ENCODE data around the gene NFE2L3.
"Not testable (repeated sequence)": the region's sequence is repeated elsewhere in the genome, so short reads cannot be mapped to it uniquely, and the experiment has no call there.

NFE2L3 gene

DNA sequence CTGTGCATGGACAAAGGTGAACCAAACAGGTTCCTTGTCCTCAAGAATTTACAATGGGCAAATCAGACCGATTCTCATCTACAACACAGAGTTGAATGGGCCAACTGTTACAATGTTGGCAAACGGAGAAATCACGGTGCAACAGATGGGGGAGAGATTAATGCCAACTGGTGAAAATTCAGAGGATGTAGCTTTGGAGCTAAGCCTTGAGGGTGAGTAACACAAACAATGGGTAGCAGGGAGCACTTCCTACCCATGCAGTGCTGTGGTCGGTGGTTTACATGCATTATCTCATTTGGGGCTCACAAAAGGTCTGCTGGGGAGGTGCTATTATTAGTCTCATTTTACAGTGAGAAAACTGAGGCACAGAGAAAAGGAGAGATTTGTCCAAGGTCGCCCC is 902 bp upstream of the NFE2L3 start:
- TF ChIP-seq POLR2AphosphoS5 (IDR thresholded peaks at IDR 0.05; ENCODE audit: borderline replicate concordance, low read depth, low read length) (no peak), EZH2 (IDR thresholded peaks at IDR 0.05) (no peak), FOXP2 (optimal IDR thresholded peaks at IDR 0.05; ENCODE audit: control extremely low read depth, extremely low read length, insufficient read depth) (no peak)
- Histone ChIP-seq H3K27ac (no peak overlapping the region), H3K36me3 (ENCODE audit: insufficient read depth, low read length) (no peaks in the 10 kb centered on the region), H3K9me3 (ENCODE audit: low read depth, low read length) (no peaks in the 10 kb centered on the region), H3K4me3 (no peak overlapping the region), H3K9ac (ENCODE audit: insufficient read length) (no peak overlapping the region)
- no peak for DNase-seq (ENCODE audit: low read depth, low spot score)

DNA sequence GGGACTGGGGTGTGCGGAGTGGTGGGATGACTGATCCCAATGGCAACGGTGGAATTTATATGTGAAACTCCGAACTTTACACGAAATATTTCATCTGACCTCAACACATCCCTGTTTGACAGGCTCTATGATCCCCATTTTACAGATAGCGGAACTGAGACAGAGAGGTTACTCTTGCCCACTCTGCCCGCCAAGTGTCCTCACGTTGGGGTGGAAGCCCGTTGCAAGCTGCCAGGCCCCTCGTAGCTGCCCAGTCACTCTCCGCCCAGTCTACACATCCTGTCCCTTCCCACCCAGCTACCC is 397 bp upstream of the NFE2L3 start:
- Histone ChIP-seq H3K36me3 (ENCODE audit: insufficient read depth, low read length) (no peaks in the 10 kb centered on the region), H3K9ac (ENCODE audit: insufficient read length) (peak overlapping the region; percentile 59), H3K4me3 (peak overlapping the region; percentile 77), H3K9me3 (ENCODE audit: low read depth, low read length) (no peaks in the 10 kb centered on the region), H3K27ac (no peak overlapping the region)
- DNase-seq (ENCODE audit: low read depth, low spot score): no peak
- no peak for TF ChIP-seq FOXP2 (optimal IDR thresholded peaks at IDR 0.05; ENCODE audit: control extremely low read depth, extremely low read length, insufficient read depth)
- no peak for TF ChIP-seq EZH2 (IDR thresholded peaks at IDR 0.05)
- TF ChIP-seq POLR2AphosphoS5 (IDR thresholded peaks at IDR 0.05; ENCODE audit: borderline replicate concordance, low read depth, low read length): no peak

GRCh38 chr7:26152782-26153240 is 813 bp downstream of the NFE2L3 start:
- H3K9ac ChIP-seq (ENCODE audit: insufficient read length); H3K27ac ChIP-seq; DNase-seq (ENCODE audit: low read depth, low spot score): not testable (repeated sequence)

DNA sequence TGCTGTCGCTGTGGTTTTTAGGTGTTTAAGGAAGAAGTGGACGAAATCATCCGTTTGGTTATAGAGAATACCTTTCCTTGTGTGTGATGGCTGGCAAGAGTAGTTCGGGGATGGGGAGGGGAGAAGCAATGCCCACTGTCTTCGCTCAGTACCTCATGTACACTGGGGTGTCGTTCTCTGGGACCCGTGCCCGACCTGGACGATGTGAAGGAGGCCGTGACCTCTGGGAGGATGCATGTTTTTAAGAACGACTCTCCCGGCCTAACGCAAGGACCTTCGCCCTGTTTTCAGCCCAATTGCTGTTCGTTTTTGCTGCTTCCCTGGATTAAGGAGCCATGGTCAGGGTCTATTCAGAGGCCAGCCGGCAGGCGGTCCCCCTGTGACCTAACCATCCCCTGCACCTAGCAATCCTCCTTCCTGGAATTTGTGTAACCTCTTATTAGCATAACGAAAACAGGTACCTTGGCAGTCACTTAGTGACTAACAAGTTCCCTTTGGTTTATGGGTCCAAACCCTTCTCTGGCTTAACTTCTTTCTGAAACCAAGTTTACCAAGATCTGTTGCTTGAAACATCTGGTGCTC is 1.3 kb downstream of the NFE2L3 start:
- DNase-seq (ENCODE audit: low read depth, low spot score): no peak
- Histone ChIP-seq H3K36me3 (ENCODE audit: insufficient read depth, low read length) (no peaks in the 10 kb centered on the region), H3K9ac (ENCODE audit: insufficient read length) (no peak overlapping the region), H3K27ac (no peak overlapping the region), H3K4me3 (peak overlapping the region; percentile 49), H3K9me3 (ENCODE audit: low read depth, low read length) (no peaks in the 10 kb centered on the region)
- TF ChIP-seq POLR2AphosphoS5 (IDR thresholded peaks at IDR 0.05; ENCODE audit: borderline replicate concordance, low read depth, low read length): no peak
- no peak for TF ChIP-seq EZH2 (IDR thresholded peaks at IDR 0.05)
- no peak for TF ChIP-seq FOXP2 (optimal IDR thresholded peaks at IDR 0.05; ENCODE audit: control extremely low read depth, extremely low read length, insufficient read depth)

More at GRCh38 chr7:26152782-26153240, 813 bp downstream of the NFE2L3 start:
- H3K4me3 ChIP-seq: peak overlapping the region; percentile 77
- not testable (repeated sequence) for H3K36me3 ChIP-seq (ENCODE audit: insufficient read depth, low read length); H3K9me3 ChIP-seq (ENCODE audit: low read depth, low read length)

DNA sequence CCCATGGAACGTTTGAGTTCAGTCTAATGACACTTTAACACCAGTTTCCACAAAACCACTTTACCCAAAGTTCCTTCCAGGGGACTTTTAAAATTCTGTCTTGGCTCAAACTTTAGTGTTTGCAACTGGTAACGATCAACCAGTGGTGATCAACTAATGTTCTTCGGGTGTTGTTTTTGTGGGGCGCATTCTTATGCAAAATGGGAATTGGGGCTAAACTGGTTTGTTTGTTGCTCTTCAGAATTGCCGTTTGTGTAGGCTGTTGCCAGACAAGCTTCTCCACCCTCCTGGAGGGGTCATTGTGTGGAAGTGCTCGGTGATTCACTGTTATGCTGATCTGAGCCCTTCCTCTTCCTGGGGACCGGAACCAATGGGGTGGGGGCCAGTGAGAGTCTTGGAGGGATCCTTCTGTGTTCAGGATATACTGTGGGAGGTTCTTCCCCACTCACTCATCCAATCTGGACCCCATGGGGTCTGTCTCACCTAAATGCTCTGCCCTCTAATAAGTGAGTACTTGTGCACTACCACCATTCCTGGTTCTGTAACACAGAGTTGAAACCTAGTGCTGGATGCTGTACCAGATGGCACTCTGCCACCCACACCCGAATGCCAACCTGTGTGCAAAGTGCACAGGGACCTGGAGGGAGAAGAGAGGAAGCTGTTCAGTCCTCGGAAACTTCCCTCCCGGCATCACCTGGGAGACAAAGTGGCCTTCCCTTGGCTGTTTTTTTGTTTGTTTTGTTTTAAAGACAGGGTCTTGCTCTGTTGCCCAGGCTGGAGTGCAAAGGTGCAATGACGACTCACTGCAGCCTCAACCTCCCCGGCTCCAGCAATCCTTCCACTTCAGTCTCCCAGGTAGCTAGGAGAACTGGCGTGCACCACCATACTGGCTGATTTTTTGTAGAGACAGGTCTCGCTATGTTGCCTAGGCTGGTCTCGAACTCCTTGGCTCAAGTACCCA is 2.1 kb downstream of the NFE2L3 start:
- H3K9ac ChIP-seq (ENCODE audit: insufficient read length): no peak overlapping the region

GRCh38 chr7:26155531-26156375 is 3.8 kb downstream of the NFE2L3 start:
- Histone ChIP-seq H3K4me3 (peak overlapping the region; percentile 70), H3K9ac (ENCODE audit: insufficient read length) (peak overlapping the region; percentile 26), H3K27ac (peak overlapping the region; percentile 69), H3K36me3 (ENCODE audit: insufficient read depth, low read length) (no peaks in the 10 kb centered on the region), H3K9me3 (ENCODE audit: low read depth, low read length) (no peaks in the 10 kb centered on the region)
- TF ChIP-seq EZH2 (IDR thresholded peaks at IDR 0.05) (no peak), POLR2AphosphoS5 (IDR thresholded peaks at IDR 0.05; ENCODE audit: borderline replicate concordance, low read depth, low read length) (no peak), FOXP2 (optimal IDR thresholded peaks at IDR 0.05; ENCODE audit: control extremely low read depth, extremely low read length, insufficient read depth) (no peak)
- DNase-seq (ENCODE audit: low read depth, low spot score): no peak

More for the DNA sequence above, 2.1 kb downstream of the NFE2L3 start:
- no peak for TF ChIP-seq EZH2 (IDR thresholded peaks at IDR 0.05)
- TF ChIP-seq FOXP2 (optimal IDR thresholded peaks at IDR 0.05; ENCODE audit: control extremely low read depth, extremely low read length, insufficient read depth): no peak
- TF ChIP-seq POLR2AphosphoS5 (IDR thresholded peaks at IDR 0.05; ENCODE audit: borderline replicate concordance, low read depth, low read length): no peak
- H3K4me3 ChIP-seq: peak overlapping the region; percentile 49
- H3K27ac ChIP-seq: no peak overlapping the region
- DNase-seq (ENCODE audit: low read depth, low spot score): no peak
- H3K9me3 ChIP-seq (ENCODE audit: low read depth, low read length): no peaks in the 10 kb centered on the region
- no peaks in the 10 kb centered on the region for H3K36me3 ChIP-seq (ENCODE audit: insufficient read depth, low read length)

DNA sequence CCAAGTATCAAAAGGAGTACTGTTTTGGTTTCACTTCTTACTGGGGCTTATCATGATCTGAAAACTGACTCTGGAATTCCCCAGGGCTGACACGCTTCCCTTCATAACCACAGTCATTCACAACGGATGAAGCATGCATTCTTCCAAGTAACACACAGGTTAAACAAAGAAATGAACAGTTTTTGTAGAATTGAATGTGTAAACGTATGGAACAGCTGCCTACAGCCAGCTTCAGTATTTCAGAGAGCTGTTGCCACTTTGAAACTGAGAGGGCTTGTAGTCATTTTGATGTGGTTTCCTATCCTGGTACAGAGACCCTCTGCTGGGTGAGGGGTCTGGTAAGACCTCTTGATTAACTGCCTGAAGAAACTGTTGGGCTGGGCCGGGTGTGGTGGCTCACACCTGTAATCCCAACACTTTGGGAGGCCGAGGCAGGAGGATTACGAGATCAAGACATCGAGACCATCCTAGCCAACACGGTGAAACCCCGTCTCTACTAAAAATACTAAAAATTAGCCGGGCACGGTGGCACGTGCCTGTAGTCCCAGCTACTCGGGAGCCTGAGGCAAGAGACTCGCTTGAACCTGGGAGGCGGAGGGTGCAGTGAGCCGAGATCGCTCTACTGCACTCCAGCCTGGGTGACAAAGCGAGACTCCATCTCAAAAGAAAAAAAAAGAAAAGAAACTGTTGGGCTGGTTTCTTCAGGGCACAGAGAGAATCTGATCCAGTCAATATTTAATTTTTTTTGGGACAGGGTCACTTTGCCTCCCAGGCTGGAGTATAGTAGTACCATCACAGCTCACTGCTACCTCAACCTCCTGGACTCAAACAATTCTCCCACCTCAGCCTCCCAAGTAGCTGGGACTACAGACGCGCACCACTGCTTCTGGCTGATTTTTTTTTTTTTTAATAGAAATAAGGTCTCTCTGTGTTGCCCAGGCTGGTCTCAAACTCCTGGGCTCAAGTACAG is 4.7 kb downstream of the NFE2L3 start:
- Histone ChIP-seq H3K4me3 (peak overlapping the region; percentile 70), H3K9ac (ENCODE audit: insufficient read length) (peak overlapping the region; percentile 20)
- peak; percentile 44 for DNase-seq (ENCODE audit: low read depth, low spot score)

More for the DNA sequence above, 4.7 kb downstream of the NFE2L3 start:
- Histone ChIP-seq H3K27ac (peak overlapping the region; percentile 69), H3K36me3 (ENCODE audit: insufficient read depth, low read length) (no peaks in the 10 kb centered on the region), H3K9me3 (ENCODE audit: low read depth, low read length) (no peaks in the 10 kb centered on the region)
- TF ChIP-seq FOXP2 (optimal IDR thresholded peaks at IDR 0.05; ENCODE audit: control extremely low read depth, extremely low read length, insufficient read depth) (no peak), EZH2 (IDR thresholded peaks at IDR 0.05) (no peak), POLR2AphosphoS5 (IDR thresholded peaks at IDR 0.05; ENCODE audit: borderline replicate concordance, low read depth, low read length) (no peak)
